ENCODE measurements around the gene BMP2. TPM values are rescaled to one million over a fixed set of nuclear protein-coding genes. Genes with fewer than 3 reads are reported as not detected.

Gene BMP2
- total and polyA plus RNA-seq, 2 of the 4 experiments (the other 2 are of a cell fraction) = 0.18 to 0.21 TPM

DNA sequence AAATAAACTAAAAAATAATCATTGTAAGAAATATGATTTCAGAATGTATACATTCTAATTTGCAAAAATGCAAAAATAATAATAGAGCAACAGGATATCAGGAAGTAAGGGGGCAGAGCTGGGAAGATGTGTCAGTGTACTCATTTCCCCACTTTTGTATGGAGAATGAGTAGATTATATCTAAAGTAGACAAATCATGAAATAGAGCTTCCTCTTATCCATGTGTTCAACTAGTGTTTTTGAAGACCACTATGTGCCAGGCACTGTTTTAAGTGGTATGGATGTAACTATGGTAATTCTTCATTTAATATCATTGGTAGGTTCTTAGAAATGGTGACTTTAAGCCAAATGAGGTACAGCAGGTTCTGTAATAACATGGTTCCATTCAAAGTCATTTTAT lies 17.0 kb upstream of the BMP2 start:
- POLR2A ChIA-PET (ENCODE audit: unreplicated experiment) = no interaction called here
- H3K4me3 ChIP-seq (ENCODE audit: insufficient read depth, low read depth, low read length) = no peak overlapping the region
- intact Hi-C loops (cut with micrococcal nuclease) = no loop called here
- dilution Hi-C loops (cut with HindIII; ENCODE audit: low sequenced_read_pairs, unreplicated experiment) = no loop called here
- CTCF ChIA-PET = interaction anchor here (1.7 kb wide), 1 partner anchor 9 kb away, joined by 5 read pairs; no protein-coding TSS in a partner anchor
- no peak overlapping the region for H4K5ac ChIP-seq (ENCODE audit: low read depth, low read length)
- H2BK5ac ChIP-seq (ENCODE audit: low read depth, low read length, poor library complexity, severe bottlenecking) = no peak overlapping the region
- H3K18ac ChIP-seq (ENCODE audit: low read depth, low read length) = no peak overlapping the region
- no peak overlapping the region for H3K14ac ChIP-seq (replicated peaks; ENCODE audit: low read depth, low read length)
- H4K91ac ChIP-seq (ENCODE audit: insufficient read depth, low read depth, low read length) = no peak overlapping the region
- H2AFZ ChIP-seq (replicated peaks; ENCODE audit: low read length, poor library complexity) = no peak overlapping the region
- TF ChIP-seq FOS (IDR thresholded peaks at IDR 0.05; ENCODE audit: low read depth, low read length) = no peak
- TF ChIP-seq NFE2L2 (IDR thresholded peaks at IDR 0.05; ENCODE audit: low read depth, low read length) = no peak
- no peak for TF ChIP-seq MAZ (IDR thresholded peaks at IDR 0.05; ENCODE audit: borderline replicate concordance, low read depth, low read length)
- no peak for TF ChIP-seq RFX5 (IDR thresholded peaks at IDR 0.05; ENCODE audit: low read depth, low read length)
- TF ChIP-seq CEBPB (IDR thresholded peaks at IDR 0.05; ENCODE audit: low read depth, low read length) = no peak
- TF ChIP-seq SMC3 (IDR thresholded peaks at IDR 0.05; ENCODE audit: low read depth, low read length) = no peak
- TF ChIP-seq, protein P1, sequence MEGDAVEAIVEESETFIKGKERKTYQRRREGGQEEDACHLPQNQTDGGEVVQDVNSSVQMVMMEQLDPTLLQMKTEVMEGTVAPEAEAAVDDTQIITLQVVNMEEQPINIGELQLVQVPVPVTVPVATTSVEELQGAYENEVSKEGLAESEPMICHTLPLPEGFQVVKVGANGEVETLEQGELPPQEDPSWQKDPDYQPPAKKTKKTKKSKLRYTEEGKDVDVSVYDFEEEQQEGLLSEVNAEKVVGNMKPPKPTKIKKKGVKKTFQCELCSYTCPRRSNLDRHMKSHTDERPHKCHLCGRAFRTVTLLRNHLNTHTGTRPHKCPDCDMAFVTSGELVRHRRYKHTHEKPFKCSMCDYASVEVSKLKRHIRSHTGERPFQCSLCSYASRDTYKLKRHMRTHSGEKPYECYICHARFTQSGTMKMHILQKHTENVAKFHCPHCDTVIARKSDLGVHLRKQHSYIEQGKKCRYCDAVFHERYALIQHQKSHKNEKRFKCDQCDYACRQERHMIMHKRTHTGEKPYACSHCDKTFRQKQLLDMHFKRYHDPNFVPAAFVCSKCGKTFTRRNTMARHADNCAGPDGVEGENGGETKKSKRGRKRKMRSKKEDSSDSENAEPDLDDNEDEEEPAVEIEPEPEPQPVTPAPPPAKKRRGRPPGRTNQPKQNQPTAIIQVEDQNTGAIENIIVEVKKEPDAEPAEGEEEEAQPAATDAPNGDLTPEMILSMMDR (conservative IDR thresholded peaks at IDR 0.05; ENCODE audit: low read depth, low read length) = no peak
- no peak for TF ChIP-seq MAFK (IDR thresholded peaks at IDR 0.05; ENCODE audit: low read depth, low read length)
- TF ChIP-seq, protein P2, sequence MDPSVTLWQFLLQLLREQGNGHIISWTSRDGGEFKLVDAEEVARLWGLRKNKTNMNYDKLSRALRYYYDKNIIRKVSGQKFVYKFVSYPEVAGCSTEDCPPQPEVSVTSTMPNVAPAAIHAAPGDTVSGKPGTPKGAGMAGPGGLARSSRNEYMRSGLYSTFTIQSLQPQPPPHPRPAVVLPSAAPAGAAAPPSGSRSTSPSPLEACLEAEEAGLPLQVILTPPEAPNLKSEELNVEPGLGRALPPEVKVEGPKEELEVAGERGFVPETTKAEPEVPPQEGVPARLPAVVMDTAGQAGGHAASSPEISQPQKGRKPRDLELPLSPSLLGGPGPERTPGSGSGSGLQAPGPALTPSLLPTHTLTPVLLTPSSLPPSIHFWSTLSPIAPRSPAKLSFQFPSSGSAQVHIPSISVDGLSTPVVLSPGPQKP (IDR thresholded peaks at IDR 0.05; ENCODE audit: borderline replicate concordance, low read depth, low read length) = no peak
- TF ChIP-seq MXI1 (IDR thresholded peaks at IDR 0.05; ENCODE audit: borderline replicate concordance, low read depth, low read length) = no peak
- no peak for TF ChIP-seq USF2 (IDR thresholded peaks at IDR 0.05; ENCODE audit: low read depth, low read length)
- TF ChIP-seq BHLHE40 (IDR thresholded peaks at IDR 0.05; ENCODE audit: low read depth, low read length) = no peak
- no peak for TF ChIP-seq RAD21 (IDR thresholded peaks at IDR 0.05; ENCODE audit: low read length)
- TF ChIP-seq POLR2A (IDR thresholded peaks at IDR 0.05; ENCODE audit: low read depth, low read length) = no peak
- no peak for TF ChIP-seq CHD1 (IDR thresholded peaks at IDR 0.05; ENCODE audit: low read depth, low read length)
- no peak for TF ChIP-seq RCOR1 (IDR thresholded peaks at IDR 0.05; ENCODE audit: insufficient replicate concordance, low read length)
- no peak overlapping the region for H3K23ac ChIP-seq (ENCODE audit: low read depth, low read length)
- no peak overlapping the region for H3K9ac ChIP-seq (ENCODE audit: low read depth, low read length)
- no peak overlapping the region for H2AK5ac ChIP-seq (ENCODE audit: low read depth, low read length)
- no peaks in the 10 kb centered on the region for H3K4me1 ChIP-seq (ENCODE audit: control insufficient read depth, insufficient read depth, low read length)
- no peaks in the 10 kb centered on the region for H3K36me3 ChIP-seq (ENCODE audit: control insufficient read depth, insufficient read depth, low read length)
- no peak overlapping the region for H3K56ac ChIP-seq (ENCODE audit: extremely low read depth, insufficient read depth, low read length)
- H3K4ac ChIP-seq (ENCODE audit: low read depth, low read length) = no peak overlapping the region
- H2BK20ac ChIP-seq (ENCODE audit: low read depth, low read length) = no peak overlapping the region
- H3K27me3 ChIP-seq (ENCODE audit: control insufficient read depth, insufficient read depth, low read length) = peaks cover 4% of the 10 kb centered on the region; the same call in 1 of the 2 replicates
- H3K4me2 ChIP-seq (ENCODE audit: low read depth, low read length) = no peak overlapping the region
- H2AK9ac ChIP-seq (replicated peaks; ENCODE audit: low read depth, low read length, poor library complexity) = no peak overlapping the region
- no peak for ATAC-seq (ENCODE audit: low read depth)
- H3K9me3 ChIP-seq (ENCODE audit: control insufficient read depth, insufficient read depth, low read length) = no peaks in the 10 kb centered on the region
- in situ Hi-C loops (cut with MboI; ENCODE audit: low sequenced_read_pairs) = no loop called here
- no peaks in the 10 kb centered on the region for H3K79me1 ChIP-seq (ENCODE audit: low read depth in 1 of 2, low read length in 2 of 2)
- H4K20me1 ChIP-seq (ENCODE audit: insufficient read depth, low read length) = no peaks in the 10 kb centered on the region
- no peak overlapping the region for H3K27ac ChIP-seq (ENCODE audit: insufficient read depth, low read length)
- DNase-seq = no peak
- no peak overlapping the region for H2BK120ac ChIP-seq (ENCODE audit: low read depth, low read length)
- no peak overlapping the region for H2BK15ac ChIP-seq (ENCODE audit: low read depth, low read length)
- no peak overlapping the region for H4K8ac ChIP-seq (ENCODE audit: low read depth in 2 of 2, low read length in 2 of 2)
- H3K9me1 ChIP-seq (ENCODE audit: insufficient read depth, low read length) = no peaks in the 10 kb centered on the region
- BruUV-seq (replicated peaks) = no TSS peak

Measured in IMR-90 (cell line).